Smooth muscle cell (in vitro differentiated cells): ENCODE measurements around the gene ZMYND12. TPM values are rescaled to one million over a fixed set of nuclear protein-coding genes. Genes with fewer than 3 reads are reported as not detected.

ENCODE experiments used
- DNase-seq: peaks from one replicate; lab custom pipeline; 2025; ENCODE audit not compliant: unreplicated experiment; lab: John Stamatoyannopoulos, UW
- H2AFZ ChIP-seq: fragments of 200-600 bp; sonication (generic); 2 replicates; pipeline ENCODE4 v1.6.0; 2016; ENCODE audit warnings: antibody characterized with exemption, low read depth, mild to moderate bottlenecking
- H3F3A ChIP-seq: fragments of 200-600 bp; sonication (generic); 2 replicates; pipeline ENCODE4 v1.6.0; 2017; ENCODE audit warnings: antibody characterized with exemption, low read depth
- H3K27ac ChIP-seq: fragments of 200-600 bp; sonication (generic); 2 replicates; pipeline ENCODE4 v1.5.1; 2016; ENCODE audit warnings: low read depth, mild to moderate bottlenecking
- H3K27me3 ChIP-seq: fragments of 200-600 bp; sonication (generic); 2 replicates; pipeline ENCODE4 v1.6.1; 2016; ENCODE audit warnings: low read depth, mild to moderate bottlenecking
- H3K36me3 ChIP-seq: fragments of 200-600 bp; sonication (generic); 2 replicates; pipeline ENCODE4 v1.5.1; 2016; ENCODE audit warnings: low read depth
- H3K4me1 ChIP-seq: fragments of 200-600 bp; sonication (generic); 2 replicates; pipeline ENCODE4 v1.5.1; 2016; ENCODE audit warnings: low read depth
- H3K4me2 ChIP-seq: fragments of 200-600 bp; sonication (generic); 2 replicates; pipeline ENCODE4 v1.6.0; 2016; ENCODE audit warnings: mild to moderate bottlenecking
- H3K4me3 ChIP-seq: fragments of 200-600 bp; sonication (generic); 2 replicates; pipeline ENCODE4 v1.5.1; 2016; ENCODE audit warnings: mild to moderate bottlenecking
- H3K79me2 ChIP-seq: fragments of 200-600 bp; sonication (generic); 2 replicates; pipeline ENCODE4 v1.6.0; 2016; ENCODE audit warnings: low read depth, mild to moderate bottlenecking
- H3K9ac ChIP-seq: fragments of 200-600 bp; sonication (generic); 2 replicates; pipeline ENCODE4 v1.6.0; 2016; ENCODE audit warnings: low read depth
- H3K9me3 ChIP-seq: fragments of 200-600 bp; sonication (generic); replicated peaks from 2 replicates; pipeline ENCODE4 v1.5.1; 2016; ENCODE audit warnings: low read depth
- H4K20me1 ChIP-seq: fragments of 200-600 bp; sonication (generic); 2 replicates; pipeline ENCODE4 v1.6.0; 2016; ENCODE audit warnings: low read depth
- CTCF ChIP-seq: fragments of 200-600 bp; sonication (generic); IDR thresholded peaks from 2 replicates; pipeline ENCODE4 v1.5.1; 2017; ENCODE audit warnings: borderline replicate concordance, mild to moderate bottlenecking, antibody characterized with exemption; ENCODE audit not compliant: insufficient read depth, poor library complexity, severe bottlenecking
- WGBS: methylation state at CpG from one replicate; pipeline ENCODE4 v1.1.7; 2016; ENCODE audit warnings: low lambda C conversion rate; 5-methylcytosine and 5-hydroxymethylcytosine counted together
- polyA plus RNA-seq: library from polyadenylated mRNA; unstranded; fragments of >200 nt; fragmentation: Nextera tagmentation; extraction: Ambion mirVana; gene quantifications from 2 replicates; pipeline ENCODE4 v1.2.1, GENCODE V29; 2016
- total RNA-seq: library from RNA; depleted of rRNA; stranded (reverse); fragments of >200 nt; gene quantifications from 2 replicates; pipeline ENCODE4 v1.2.3, GENCODE V29; 2014

The ZMYND12 gene
- total and polyA plus RNA-seq, 2 experiments from 2014 or later = 1.5 to 1.8 TPM

GRCh38 chr1:42423681-42424080 lies 32.1 kb downstream of the ZMYND12 start:
- no peak overlapping the region for H3K9ac ChIP-seq
- H3F3A ChIP-seq = no peaks in the 10 kb centered on the region
- no peaks in the 10 kb centered on the region for H3K27me3 ChIP-seq
- H3K27ac ChIP-seq = no peak overlapping the region
- H3K79me2 ChIP-seq = no peaks in the 10 kb centered on the region
- H4K20me1 ChIP-seq = no peaks in the 10 kb centered on the region
- H3K9me3 ChIP-seq = no peaks in the 10 kb centered on the region
- TF ChIP-seq CTCF = no peak
- H3K36me3 ChIP-seq = no peaks in the 10 kb centered on the region
- DNase-seq = no peak
- 88% methylated on average over 3 of the region's 3 CpGs for WGBS
- no peak overlapping the region for H3K4me3 ChIP-seq
- peaks cover 12% of the 10 kb centered on the region for H3K4me1 ChIP-seq
- H2AFZ ChIP-seq = peak overlapping the region; percentile 31
- H3K4me2 ChIP-seq = peak overlapping the region; percentile 4

GRCh38 chr1:42422737-42423136 lies 33.1 kb downstream of the ZMYND12 start:
- TF ChIP-seq CTCF = no peak
- H3K4me3 ChIP-seq = no peak overlapping the region
- no peaks in the 10 kb centered on the region for H4K20me1 ChIP-seq
- H3K79me2 ChIP-seq = no peaks in the 10 kb centered on the region
- DNase-seq = no peak
- no peak overlapping the region for H3K4me2 ChIP-seq
- no peaks in the 10 kb centered on the region for H3F3A ChIP-seq
- WGBS = 83% methylated on average over 9 of the region's 9 CpGs
- no peaks in the 10 kb centered on the region for H3K36me3 ChIP-seq
- no peak overlapping the region for H2AFZ ChIP-seq
- no peak overlapping the region for H3K27ac ChIP-seq
- peaks cover 12% of the 10 kb centered on the region for H3K4me1 ChIP-seq
- H3K27me3 ChIP-seq = no peaks in the 10 kb centered on the region
- no peaks in the 10 kb centered on the region for H3K9me3 ChIP-seq
- no peak overlapping the region for H3K9ac ChIP-seq

- WGBS = 40% methylated on average over 10 of the region's 10 CpGs
- no peak overlapping the region for H3K4me3 ChIP-seq
- no peak for TF ChIP-seq CTCF
- no peaks in the 10 kb centered on the region for H3K9me3 ChIP-seq
- no peaks in the 10 kb centered on the region for H4K20me1 ChIP-seq
- H3K4me2 ChIP-seq = peak overlapping the region; percentile 81
- H3K36me3 ChIP-seq = no peaks in the 10 kb centered on the region
- no peak overlapping the region for H2AFZ ChIP-seq
- no peaks in the 10 kb centered on the region for H3K27me3 ChIP-seq
- H3K79me2 ChIP-seq = no peaks in the 10 kb centered on the region
- peak; percentile 17 for DNase-seq
- H3K9ac ChIP-seq = no peak overlapping the region
- H3F3A ChIP-seq = no peaks in the 10 kb centered on the region
- H3K27ac ChIP-seq = peak overlapping the region; percentile 71
- peaks cover 12% of the 10 kb centered on the region for H3K4me1 ChIP-seq
These were observed 34.8 kb downstream of the ZMYND12 start for GRCh38 chr1:42420911-42421585.

GRCh38 chr1:42420121-42420520 lies 35.7 kb downstream of the ZMYND12 start:
- no peaks in the 10 kb centered on the region for H3F3A ChIP-seq
- no peaks in the 10 kb centered on the region for H3K9me3 ChIP-seq
- no peak overlapping the region for H2AFZ ChIP-seq
- DNase-seq = no peak
- H3K27ac ChIP-seq = peak overlapping the region; percentile 21
- H4K20me1 ChIP-seq = no peaks in the 10 kb centered on the region
- H3K79me2 ChIP-seq = no peaks in the 10 kb centered on the region
- no peaks in the 10 kb centered on the region for H3K36me3 ChIP-seq
- H3K9ac ChIP-seq = no peak overlapping the region
- no peaks in the 10 kb centered on the region for H3K27me3 ChIP-seq
- peak overlapping the region; percentile 81 for H3K4me2 ChIP-seq
- no peak for TF ChIP-seq CTCF
- H3K4me3 ChIP-seq = no peak overlapping the region
- peaks cover 12% of the 10 kb centered on the region for H3K4me1 ChIP-seq
- WGBS = 76% methylated on average over 7 of the region's 7 CpGs
